Uterus (tissue), 4 donors: ENCODE data around the gene JAZF1. TPM values are rescaled to one million over a fixed set of nuclear protein-coding genes. Genes with fewer than 3 reads are reported as not detected.

Experiments used
- DNase-seq, 2 donors: peaks; one replicate each; pipeline ENCODE4 v3.0.0-alpha.2; 2019 to 2020
- H3K27ac ChIP-seq, 2 donors: fragments of 200-600 bp; sonication (generic); 1 replicate in 1 of 2; 2 replicates in 1 of 2; pipeline ENCODE4 v1.5.1; 2016 to 2018
- H3K27me3 ChIP-seq, 2 donors: fragments of 200-600 bp; sonication (generic); one replicate each; pipeline ENCODE4 v1.5.1; 2018 to 2019; ENCODE audit warnings: control low read depth in 1 of 2
- H3K36me3 ChIP-seq, 2 donors: fragments of 200-600 bp; sonication (generic); one replicate each; pipeline ENCODE4 v1.5.1; 2019; ENCODE audit warnings: control low read depth in 1 of 2
- H3K4me1 ChIP-seq, 2 donors: fragments of 200-600 bp; sonication (generic); one replicate each; pipeline ENCODE4 v1.5.1; 2018 to 2019; ENCODE audit warnings: control low read depth in 1 of 2
- H3K4me3 ChIP-seq, 2 donors: fragments of 200-600 bp; sonication (generic); 1 replicate in 1 of 2; 2 replicates in 1 of 2; pipeline ENCODE4 v1.5.1; 2018 to 2019; ENCODE audit warnings: mild to moderate bottlenecking in 1 of 2
- H3K9me3 ChIP-seq, 2 donors: fragments of 200-600 bp; sonication (generic); one replicate each; pipeline ENCODE4 v1.5.1; 2019; ENCODE audit warnings: control low read depth in 1 of 2
- POLR2A ChIP-seq, 2 donors: fragments of 450-650 bp; IDR thresholded peaks; one replicate each; pipeline ENCODE4 v1.6.1; 2016; ENCODE audit warnings: antibody characterized with exemption in 2 of 2, mild to moderate bottlenecking in 1 of 2, moderate library complexity in 1 of 2
- intact Hi-C: fragments of 100-400 bp; cut with DNase I; formaldehyde crosslinking; loops from one replicate; pipeline ENCODE4 v1.15.1; 2023; ENCODE audit warnings: low total_unique reads
- total RNA-seq, 4 donors: library from RNA; depleted of rRNA in 3 of 4; stranded (reverse); fragments of >200 nt in 3 of 4; gene quantifications; one replicate each; pipeline versions ENCODE4 v1.1.0 to v1.2.4, GENCODE V29; 2014 to 2023
- TF ChIP-seq, protein P1 (sequence below), 4 experiments: fragments of 200-600 bp in 2 of 4; fragments of 450-650 bp in 2 of 4; sonication (generic) in 2 of 4; IDR thresholded peaks; one replicate each; pipeline ENCODE4 v1.5.1; 2016 to 2019; ENCODE audit warnings: antibody characterized with exemption in 4 of 4, mild to moderate bottlenecking in 2 of 4, moderate library complexity in 1 of 4
- donor health status: DM: yes; HTN: yes; CAD: no.

The JAZF1 gene
- total RNA-seq, 4 donors from 2014 or later: 27.6 to 58.5 (median 34.4) TPM

DNA sequence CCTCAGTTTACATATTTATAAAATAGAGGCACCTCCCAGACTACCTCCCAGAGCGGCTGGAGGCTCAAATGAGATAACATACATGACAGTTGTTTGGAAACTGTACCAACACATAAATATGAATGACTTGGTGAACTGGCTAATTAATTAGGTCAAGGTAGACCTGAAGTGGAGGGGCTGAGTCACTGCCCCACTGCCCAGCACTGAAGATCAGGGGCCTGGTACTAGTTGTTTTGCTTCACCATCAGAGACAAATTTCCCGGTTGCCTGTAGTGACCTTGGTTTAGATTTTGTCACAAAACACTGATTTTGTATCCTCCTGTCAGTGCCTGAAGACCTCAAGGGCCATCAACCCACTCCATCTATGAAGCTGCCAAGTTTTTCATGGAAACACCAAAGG, 41.8 kb downstream of the JAZF1 start:
- H3K27ac ChIP-seq: peak overlapping the region; percentile 7 to 22

DNA sequence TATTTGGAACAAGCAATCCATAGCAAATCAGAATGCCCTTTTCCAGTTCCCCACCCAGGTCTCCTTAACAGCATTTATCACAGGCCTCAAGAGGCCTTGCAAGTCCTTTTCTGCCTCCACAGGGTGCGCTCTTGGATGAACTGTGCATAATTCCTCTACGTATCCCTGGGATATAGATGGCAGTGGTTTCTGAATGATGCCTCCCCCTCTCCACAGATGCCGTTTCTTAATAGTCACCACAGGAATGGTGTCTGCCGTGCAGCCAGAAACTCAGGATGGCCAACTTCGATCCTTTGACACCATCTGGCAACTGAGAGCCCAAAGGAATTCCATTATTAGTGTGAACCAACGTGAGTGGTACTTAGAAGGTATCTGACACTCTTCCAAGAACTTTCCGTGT, 43.1 kb downstream of the JAZF1 start:
- no peaks in the 10 kb centered on the region for H3K36me3 ChIP-seq
- TF ChIP-seq, protein P1, sequence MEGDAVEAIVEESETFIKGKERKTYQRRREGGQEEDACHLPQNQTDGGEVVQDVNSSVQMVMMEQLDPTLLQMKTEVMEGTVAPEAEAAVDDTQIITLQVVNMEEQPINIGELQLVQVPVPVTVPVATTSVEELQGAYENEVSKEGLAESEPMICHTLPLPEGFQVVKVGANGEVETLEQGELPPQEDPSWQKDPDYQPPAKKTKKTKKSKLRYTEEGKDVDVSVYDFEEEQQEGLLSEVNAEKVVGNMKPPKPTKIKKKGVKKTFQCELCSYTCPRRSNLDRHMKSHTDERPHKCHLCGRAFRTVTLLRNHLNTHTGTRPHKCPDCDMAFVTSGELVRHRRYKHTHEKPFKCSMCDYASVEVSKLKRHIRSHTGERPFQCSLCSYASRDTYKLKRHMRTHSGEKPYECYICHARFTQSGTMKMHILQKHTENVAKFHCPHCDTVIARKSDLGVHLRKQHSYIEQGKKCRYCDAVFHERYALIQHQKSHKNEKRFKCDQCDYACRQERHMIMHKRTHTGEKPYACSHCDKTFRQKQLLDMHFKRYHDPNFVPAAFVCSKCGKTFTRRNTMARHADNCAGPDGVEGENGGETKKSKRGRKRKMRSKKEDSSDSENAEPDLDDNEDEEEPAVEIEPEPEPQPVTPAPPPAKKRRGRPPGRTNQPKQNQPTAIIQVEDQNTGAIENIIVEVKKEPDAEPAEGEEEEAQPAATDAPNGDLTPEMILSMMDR (IDR thresholded peaks at IDR 0.05): no peak
- no peak for TF ChIP-seq POLR2A (IDR thresholded peaks at IDR 0.05)
- no peaks in the 10 kb centered on the region for H3K27me3 ChIP-seq
- H3K4me3 ChIP-seq: no peak overlapping the region
- H3K27ac ChIP-seq: peak overlapping the region; percentile 73 to 77
- intact Hi-C loops: no loop called here
- H3K4me1 ChIP-seq: peaks cover 0 to 34% of the 10 kb centered on the region in 2 donors
- H3K9me3 ChIP-seq: no peaks in the 10 kb centered on the region
- DNase-seq: no peak

More for the DNA sequence above, 41.8 kb downstream of the JAZF1 start:
- Histone ChIP-seq H3K9me3 (no peaks in the 10 kb centered on the region), H3K27me3 (no peaks in the 10 kb centered on the region), H3K36me3 (no peaks in the 10 kb centered on the region), H3K4me3 (no peak overlapping the region), H3K4me1 (peaks cover 0 to 22% of the 10 kb centered on the region in 2 donors)
- no peak for TF ChIP-seq POLR2A (IDR thresholded peaks at IDR 0.05)
- TF ChIP-seq, protein P1 (IDR thresholded peaks at IDR 0.05): no peak
- intact Hi-C loops: no loop called here
- DNase-seq: no peak

DNA sequence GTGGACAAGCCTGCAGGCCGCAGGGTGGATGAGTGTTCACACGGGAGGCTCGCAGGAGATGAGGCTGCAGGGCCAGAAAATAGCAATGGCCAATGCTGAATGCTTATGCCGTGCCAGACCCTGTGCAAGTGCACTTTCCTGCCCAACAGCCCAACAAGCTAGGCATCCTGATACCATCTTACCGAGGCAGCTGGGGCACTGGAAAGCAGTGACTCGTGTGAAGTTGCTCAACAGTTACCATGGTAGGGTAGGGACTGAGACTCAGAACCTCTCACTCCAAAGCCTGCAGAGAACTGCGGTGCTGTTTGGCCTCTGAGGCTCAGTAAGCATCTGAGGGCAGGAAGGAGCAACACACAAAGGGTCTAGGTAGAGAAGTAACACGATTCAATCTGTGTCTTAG, 43.7 kb downstream of the JAZF1 start:
- no peak for TF ChIP-seq POLR2A (IDR thresholded peaks at IDR 0.05)
- TF ChIP-seq, protein P1 (IDR thresholded peaks at IDR 0.05): no peak
- intact Hi-C loops: no loop called here
- Histone ChIP-seq H3K36me3 (no peaks in the 10 kb centered on the region), H3K4me3 (no peak overlapping the region), H3K27ac (peak overlapping the region; percentile 73 to 77), H3K9me3 (no peaks in the 10 kb centered on the region), H3K27me3 (no peaks in the 10 kb centered on the region), H3K4me1 (peaks cover 0 to 37% of the 10 kb centered on the region in 2 donors)
- no peak for DNase-seq

DNA sequence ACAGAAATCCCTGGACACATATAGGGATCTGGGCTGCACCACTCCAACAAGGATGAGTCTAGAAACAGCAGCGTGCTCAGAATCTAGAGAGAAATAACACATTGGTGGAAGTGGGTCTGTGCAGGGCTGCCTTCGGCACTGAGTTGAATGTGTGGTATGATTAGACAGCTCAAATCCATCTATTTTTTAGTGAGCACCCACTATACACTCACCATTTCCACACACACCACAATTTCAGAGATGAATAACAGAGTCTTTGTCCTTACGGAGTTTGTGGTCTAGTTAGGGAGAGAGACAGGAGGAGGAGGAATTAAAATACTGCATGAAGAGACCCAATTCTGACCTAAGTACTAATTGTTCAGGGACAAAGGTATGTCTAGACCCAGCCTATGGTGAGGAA, 44.2 kb downstream of the JAZF1 start:
- Histone ChIP-seq H3K9me3 (no peaks in the 10 kb centered on the region), H3K36me3 (no peaks in the 10 kb centered on the region), H3K4me3 (no peak overlapping the region), H3K27me3 (no peaks in the 10 kb centered on the region), H3K27ac (peak overlapping the region; percentile 73 to 77), H3K4me1 (peaks cover 0 to 37% of the 10 kb centered on the region in 2 donors)
- no peak for DNase-seq
- no peak for TF ChIP-seq POLR2A (IDR thresholded peaks at IDR 0.05)
- TF ChIP-seq, protein P1 (IDR thresholded peaks at IDR 0.05): no peak
- intact Hi-C loops: no loop called here

DNA sequence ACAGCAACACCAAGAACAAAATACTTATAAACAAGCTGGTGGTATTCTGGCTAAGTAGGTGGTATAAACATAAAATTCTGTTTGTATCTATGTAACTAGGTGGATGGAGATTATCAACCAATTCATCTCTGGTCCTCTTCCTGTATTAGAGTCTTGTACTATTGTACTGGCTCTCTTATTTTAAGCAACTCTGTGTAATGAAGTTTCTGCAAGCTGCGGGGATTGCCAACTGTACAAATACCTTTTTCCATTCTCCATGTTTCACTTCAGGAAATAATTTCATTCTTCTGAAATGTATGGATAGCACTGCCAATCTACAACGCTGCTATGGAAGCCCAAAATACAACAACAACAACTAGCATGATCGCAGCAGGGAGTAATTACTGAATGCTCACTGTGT, 44.8 kb downstream of the JAZF1 start:
- Histone ChIP-seq H3K9me3 (no peaks in the 10 kb centered on the region), H3K27ac (peak overlapping the region; percentile 73 to 77), H3K4me1 (peaks cover 0 to 37% of the 10 kb centered on the region in 2 donors), H3K36me3 (no peaks in the 10 kb centered on the region), H3K27me3 (no peaks in the 10 kb centered on the region), H3K4me3 (no peak overlapping the region)
- DNase-seq: no peak
- intact Hi-C loops: no loop called here
- no peak for TF ChIP-seq POLR2A (IDR thresholded peaks at IDR 0.05)
- TF ChIP-seq, protein P1 (IDR thresholded peaks at IDR 0.05): no peak
